Epithelial cell of proximal tubule (primary cell): ENCODE results near the gene SLC15A1. TPM values are rescaled to one million over a fixed set of nuclear protein-coding genes. Genes with fewer than 3 reads are reported as not detected.

ENCODE experiments used
- DNase-seq: peaks from one replicate; pipeline ENCODE4 v3.0.0-alpha.2; 2011; ENCODE audit warnings: low read depth
- H3K4me3 ChIP-seq: 2 replicates; pipeline ENCODE4 v1.5.1; 2011; ENCODE audit warnings: low read depth, mild to moderate bottlenecking, low read length
- CTCF ChIP-seq: conservative IDR thresholded peaks from 2 replicates; pipeline ENCODE4 v1.5.1; 2012; ENCODE audit warnings: low read depth, mild to moderate bottlenecking, low read length
- total RNA-seq: library from RNA; depleted of rRNA; stranded (reverse); fragments of >200 nt; gene quantifications from 2 replicates; pipeline ENCODE4 v1.2.3, GENCODE V29; 2015

Gene SLC15A1
- total RNA-seq, 1 donor from 2014 or later = 4.6 TPM

DNA sequence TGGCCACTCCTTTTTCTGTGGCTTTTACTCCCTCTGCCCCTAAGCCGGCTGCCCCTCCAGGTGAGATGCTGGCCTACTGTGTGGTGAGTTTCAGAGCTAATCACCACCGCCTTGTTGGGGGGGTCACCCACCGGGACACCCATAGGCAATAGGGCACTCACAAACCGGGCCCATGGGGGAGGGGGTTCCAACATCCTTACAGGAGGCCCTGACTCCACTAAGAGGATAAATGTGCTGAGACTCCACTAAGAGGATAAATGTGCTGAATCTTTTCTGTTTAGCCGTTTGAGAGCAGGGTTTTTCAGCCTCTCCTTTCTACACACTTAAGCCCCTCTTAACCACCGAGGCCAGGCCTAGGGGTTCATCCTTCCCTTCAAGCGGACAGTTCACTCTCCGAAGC, 73.7 kb downstream of the SLC15A1 start:
- DNase-seq = no peak
- H3K4me3 ChIP-seq = no peak overlapping the region
- TF ChIP-seq CTCF = no peak

GRCh38 chr13:98677398-98677797, 75.1 kb downstream of the SLC15A1 start:
- TF ChIP-seq CTCF = no peak
- H3K4me3 ChIP-seq = no peak overlapping the region
- DNase-seq = no peak

GRCh38 chr13:98676239-98676638, 76.2 kb downstream of the SLC15A1 start:
- H3K4me3 ChIP-seq = no peak overlapping the region
- DNase-seq = no peak
- no peak for TF ChIP-seq CTCF

DNA sequence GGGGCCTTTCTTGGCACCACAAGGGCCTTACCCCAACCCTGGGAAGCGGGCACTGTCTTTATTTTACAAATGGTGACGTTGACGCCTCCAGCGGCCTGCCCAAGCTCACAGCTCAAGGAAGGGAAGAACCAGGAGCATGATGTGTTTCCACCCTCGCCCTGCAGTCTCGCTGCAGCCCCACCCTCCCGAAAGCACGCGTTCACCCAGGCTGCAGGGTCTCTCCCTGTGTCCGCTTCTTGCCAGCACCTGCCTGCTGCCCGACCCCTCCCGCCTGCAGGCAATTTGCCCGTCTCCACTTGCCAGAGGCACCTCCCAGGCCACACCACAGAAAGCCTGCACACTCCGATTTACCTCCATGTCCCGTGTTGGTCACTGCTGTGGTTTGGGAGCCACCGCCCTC, 76.6 kb downstream of the SLC15A1 start:
- H3K4me3 ChIP-seq = no peak overlapping the region
- DNase-seq = no peak
- no peak for TF ChIP-seq CTCF

GRCh38 chr13:98675066-98675465, 77.4 kb downstream of the SLC15A1 start:
- DNase-seq = no peak
- no peak for TF ChIP-seq CTCF
- H3K4me3 ChIP-seq = no peak overlapping the region

- DNase-seq = no peak
- peak; percentile 88 for TF ChIP-seq CTCF
- H3K4me3 ChIP-seq = peak overlapping the region; percentile 26
Measured at GRCh38 chr13:98672947-98673613, 79.4 kb downstream of the SLC15A1 start.

- no peak overlapping the region for H3K4me3 ChIP-seq
- TF ChIP-seq CTCF = no peak
- DNase-seq = no peak
Measured at GRCh38 chr13:98668155-98668554, 84.3 kb downstream of the SLC15A1 start.
